Hair follicle dermal papilla cell (primary cell): Measurements from ENCODE around the gene XBP1. TPM values are rescaled to one million over a fixed set of nuclear protein-coding genes. Genes with fewer than 3 reads are reported as not detected.

Experiments used
- small RNA-seq: library from RNA; depleted of rRNA; stranded (forward); fragments of <200 nt; gene quantifications from one replicate; pipeline ENCODE3, GENCODE V24; 2012
- total RNA-seq: library from RNA; depleted of rRNA; stranded (reverse); fragments of >200 nt; gene quantifications from 2 replicates; pipeline ENCODE4 v1.2.3, GENCODE V29; 2012

XBP1 gene
- total RNA-seq, result 288 and 324 TPM in 2 replicates

DNA sequence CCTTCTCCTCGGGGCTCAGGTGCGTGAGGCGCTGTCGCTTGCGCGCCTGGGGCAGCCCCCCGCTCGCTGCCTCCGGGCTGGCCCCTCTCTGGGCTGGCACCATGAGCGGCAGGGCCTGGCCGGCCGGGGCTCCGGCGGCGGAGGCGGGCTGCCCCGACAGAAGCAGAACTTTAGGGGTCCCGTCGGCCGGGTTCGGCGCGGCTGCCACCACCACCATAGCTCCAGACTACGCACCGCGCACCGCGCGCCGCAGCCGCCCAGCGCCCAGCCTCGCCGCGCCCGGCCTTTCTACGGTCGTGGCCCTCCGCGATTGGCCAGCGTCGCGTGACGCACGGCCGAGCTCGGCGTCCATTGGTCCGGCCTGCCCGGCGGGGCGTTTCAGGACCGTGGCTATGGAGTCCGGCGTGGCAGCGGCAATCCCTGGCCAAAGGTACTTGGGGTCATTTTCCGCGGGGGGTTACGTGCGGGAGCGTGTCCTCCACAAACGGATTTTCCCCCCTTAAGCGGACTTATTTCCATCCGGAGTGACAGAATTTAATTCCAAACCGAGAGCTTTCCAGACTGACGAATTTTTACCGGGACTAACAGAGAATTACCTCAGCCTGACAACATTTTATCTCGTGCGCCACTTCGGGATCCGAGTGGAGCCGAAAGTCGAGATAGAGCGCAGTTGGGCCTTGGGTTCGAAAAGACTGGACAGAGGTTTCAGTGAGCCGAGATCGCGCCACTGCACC is at the start of gene XBP1:
Gene XBP1, minus strand, starts transcription at position 262 of the 734 bp plus-strand sequence.

DNA sequence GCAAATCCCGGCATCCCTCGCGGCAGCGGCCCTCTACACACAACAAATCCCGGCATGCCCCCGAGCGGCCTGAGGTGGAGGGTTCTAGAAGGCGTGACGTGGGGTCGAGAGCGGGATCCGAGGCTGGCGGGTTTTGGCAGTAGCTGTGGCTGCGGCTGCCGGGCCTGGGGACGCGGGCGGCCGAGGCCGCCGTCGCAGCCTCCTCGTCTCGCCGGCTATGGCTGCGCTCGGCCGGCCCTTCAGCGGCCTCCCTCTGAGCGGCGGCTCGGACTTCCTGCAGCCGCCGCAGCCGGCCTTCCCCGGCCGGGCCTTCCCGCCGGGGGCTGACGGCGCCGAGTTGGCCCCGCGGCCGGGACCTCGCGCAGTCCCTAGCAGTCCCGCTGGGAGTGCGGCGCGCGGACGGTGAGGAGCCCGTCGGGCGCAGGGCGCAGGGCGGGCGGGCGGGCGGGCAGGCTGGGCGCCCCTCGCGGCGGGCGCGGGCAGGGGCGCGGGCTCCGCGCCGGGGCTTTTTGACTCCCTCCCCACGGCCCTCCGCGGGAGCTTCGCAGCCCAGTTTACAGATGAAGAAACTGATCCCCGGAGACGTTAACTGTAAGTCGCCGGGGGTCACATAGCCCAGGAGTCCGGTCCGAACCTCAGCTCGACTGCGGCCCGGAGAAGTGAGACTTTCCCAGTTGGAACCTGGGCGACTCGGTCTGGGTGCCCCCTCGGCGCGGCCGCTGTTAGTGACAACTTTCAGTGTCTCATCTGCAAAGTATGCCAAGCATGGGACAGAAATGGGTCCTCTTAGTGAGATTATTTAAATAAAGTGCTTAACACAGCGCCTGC is 27.5 kb downstream of the XBP1 start, which contains the start of gene CCDC117:
Gene CCDC117, plus strand, starts transcription at position 63 of the 828 bp plus-strand sequence. Its CDS starts 155 bp downstream, at position 218.

Small RNA genes lying within 50 kb of the gene (small RNA-seq; reads per million reads assigned to genes)
- gene Z93930.1, result not detected

Other genes starting within 250 kb of the XBP1 start
- gene TTC28, start 120.7 kb downstream of the XBP1 start, total RNA-seq, result 93.6 and 95.8 TPM in 2 replicates
- 7.5 and 8.9 TPM in 2 replicates for gene CHEK2, start 58.7 kb downstream of the XBP1 start, total RNA-seq
- gene HSCB, start 58.5 kb downstream of the XBP1 start, total RNA-seq, result 11.7 and 18.1 TPM in 2 replicates
- gene CCDC117, start 27.9 kb downstream of the XBP1 start, total RNA-seq, result 27.3 and 28.9 TPM in 2 replicates
- gene ZNRF3, start 83.0 kb upstream of the XBP1 start, total RNA-seq, result 6.1 and 7.1 TPM in 2 replicates